HUES48 (cell line): ENCODE measurements around the gene ENG.

Experiments used
- H3K27ac ChIP-seq: one replicate; pipeline ENCODE4 v1.7.0; 2013; ENCODE audit warnings: low read depth, low read length, inconsistent platforms
- H3K27me3 ChIP-seq: 2 replicates; pipeline ENCODE4 v1.6.1; 2013; ENCODE audit warnings: mild to moderate bottlenecking, low read length; ENCODE audit not compliant: control insufficient read depth, insufficient read depth
- H3K36me3 ChIP-seq: 2 replicates; pipeline ENCODE4 v1.6.1; 2013; ENCODE audit warnings: low read length; ENCODE audit not compliant: control insufficient read depth, insufficient read depth
- H3K4me1 ChIP-seq: 2 replicates; pipeline ENCODE4 v1.6.1; 2013; ENCODE audit warnings: mild to moderate bottlenecking, low read length; ENCODE audit not compliant: control insufficient read depth, insufficient read depth
- H3K4me3 ChIP-seq: 2 replicates; pipeline ENCODE4 v1.5.1; 2013; ENCODE audit warnings: mild to moderate bottlenecking, low read depth, low read length
- H3K9ac ChIP-seq: 2 replicates; pipeline ENCODE4 v1.6.1; 2013; ENCODE audit warnings: mild to moderate bottlenecking, low read depth, low read length, moderate library complexity
- H3K9me3 ChIP-seq: 2 replicates; pipeline ENCODE4 v1.6.1; 2013; ENCODE audit warnings: low read length; ENCODE audit not compliant: control insufficient read depth, insufficient read depth

Gene ENG

DNA sequence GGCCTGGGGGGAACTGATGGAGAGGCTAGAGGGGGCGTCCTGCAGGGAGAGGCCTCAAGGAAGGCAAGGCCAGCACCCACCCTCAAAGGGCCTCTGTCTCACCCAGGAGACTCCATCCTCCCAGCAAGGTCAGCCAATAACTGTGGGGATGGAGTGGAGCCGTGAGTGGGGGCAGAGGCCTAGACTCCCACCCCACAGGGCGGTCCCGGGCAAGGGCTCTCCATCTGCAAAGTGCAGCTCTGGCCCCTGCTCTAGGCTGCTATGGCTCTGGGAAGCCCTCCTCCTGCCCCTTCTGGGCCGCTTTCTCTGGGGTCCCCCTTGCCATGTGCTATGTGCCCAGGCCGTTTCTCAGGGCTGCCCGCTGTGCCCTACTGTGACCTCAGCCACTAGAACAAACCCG is 37.7 kb downstream of the ENG start:
- H3K9me3 ChIP-seq: no peaks in the 10 kb centered on the region
- H3K9ac ChIP-seq: no peak overlapping the region
- no peaks in the 10 kb centered on the region for H3K27me3 ChIP-seq
- H3K4me3 ChIP-seq: no peak overlapping the region
- no peaks in the 10 kb centered on the region for H3K4me1 ChIP-seq
- H3K27ac ChIP-seq: no peak overlapping the region
- H3K36me3 ChIP-seq: peaks cover 28% of the 10 kb centered on the region

DNA sequence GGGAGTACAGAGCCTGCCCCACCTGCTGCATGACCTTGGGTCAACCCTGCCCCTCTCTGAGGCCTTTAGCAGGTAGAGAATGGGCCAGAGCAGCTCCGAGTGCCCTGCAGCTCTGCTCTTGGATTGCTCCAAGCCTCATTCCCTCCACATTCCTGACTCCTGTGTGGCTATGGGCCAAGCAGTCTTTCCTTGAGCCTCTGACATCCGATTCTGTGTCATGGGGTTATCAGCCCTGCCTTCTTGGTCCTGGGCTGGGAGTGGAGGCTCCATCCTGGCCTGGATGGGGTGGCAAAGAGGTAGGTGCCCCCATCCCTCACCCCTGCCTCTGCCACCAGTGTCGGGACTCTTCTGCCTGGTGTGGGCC is 38.1 kb downstream of the ENG start:
- Histone ChIP-seq H3K27me3 (no peaks in the 10 kb centered on the region), H3K9me3 (no peaks in the 10 kb centered on the region), H3K9ac (no peak overlapping the region), H3K4me1 (no peaks in the 10 kb centered on the region), H3K36me3 (peaks cover 30% of the 10 kb centered on the region), H3K27ac (no peak overlapping the region), H3K4me3 (no peak overlapping the region)

DNA sequence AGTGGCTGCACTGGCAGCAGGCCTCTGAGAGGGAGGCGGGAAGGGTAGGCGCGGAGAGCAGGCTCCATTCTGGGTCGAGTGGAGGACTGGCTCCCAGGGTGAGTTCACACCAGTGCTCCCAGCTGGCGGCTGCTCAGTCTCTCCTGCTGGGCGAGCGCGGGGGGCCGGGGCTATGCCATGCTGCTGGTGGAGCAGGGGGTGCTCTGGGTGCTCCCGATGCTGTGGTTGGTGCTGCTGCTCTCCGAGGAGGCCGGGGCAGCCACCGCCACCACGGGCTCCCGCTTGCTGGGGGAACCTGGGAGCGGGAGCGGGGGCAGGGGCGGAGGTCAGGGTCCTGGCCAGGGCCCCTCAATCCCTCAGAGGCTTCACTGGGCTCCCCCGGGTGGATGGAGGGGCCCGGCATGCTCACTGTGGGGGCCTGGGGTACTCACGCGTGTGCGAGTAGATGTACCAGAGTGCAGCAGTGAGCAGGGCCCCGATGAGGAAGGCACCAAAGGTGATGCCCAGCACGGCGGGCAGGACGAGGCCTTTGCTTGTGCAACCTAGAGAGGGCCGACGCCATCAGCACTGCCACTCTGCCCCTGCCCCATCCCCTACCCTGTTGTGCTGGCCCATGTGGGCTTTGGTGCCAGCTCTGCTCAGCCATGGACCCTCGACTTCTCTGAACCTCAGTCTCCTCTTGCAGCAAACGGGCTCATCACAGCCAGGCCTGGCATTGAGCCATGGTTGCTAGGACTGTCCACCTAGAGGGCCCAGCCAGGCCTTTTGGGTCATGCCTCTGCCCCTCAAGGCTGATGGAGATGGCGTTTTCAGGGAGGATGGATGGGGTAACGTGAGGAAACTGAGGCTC is 38.7 kb downstream of the ENG start:
- Histone ChIP-seq H3K27me3 (no peaks in the 10 kb centered on the region), H3K4me1 (no peaks in the 10 kb centered on the region), H3K36me3 (peaks cover 30% of the 10 kb centered on the region), H3K9me3 (no peaks in the 10 kb centered on the region), H3K27ac (no peak overlapping the region), H3K4me3 (no peak overlapping the region), H3K9ac (no peak overlapping the region)

DNA sequence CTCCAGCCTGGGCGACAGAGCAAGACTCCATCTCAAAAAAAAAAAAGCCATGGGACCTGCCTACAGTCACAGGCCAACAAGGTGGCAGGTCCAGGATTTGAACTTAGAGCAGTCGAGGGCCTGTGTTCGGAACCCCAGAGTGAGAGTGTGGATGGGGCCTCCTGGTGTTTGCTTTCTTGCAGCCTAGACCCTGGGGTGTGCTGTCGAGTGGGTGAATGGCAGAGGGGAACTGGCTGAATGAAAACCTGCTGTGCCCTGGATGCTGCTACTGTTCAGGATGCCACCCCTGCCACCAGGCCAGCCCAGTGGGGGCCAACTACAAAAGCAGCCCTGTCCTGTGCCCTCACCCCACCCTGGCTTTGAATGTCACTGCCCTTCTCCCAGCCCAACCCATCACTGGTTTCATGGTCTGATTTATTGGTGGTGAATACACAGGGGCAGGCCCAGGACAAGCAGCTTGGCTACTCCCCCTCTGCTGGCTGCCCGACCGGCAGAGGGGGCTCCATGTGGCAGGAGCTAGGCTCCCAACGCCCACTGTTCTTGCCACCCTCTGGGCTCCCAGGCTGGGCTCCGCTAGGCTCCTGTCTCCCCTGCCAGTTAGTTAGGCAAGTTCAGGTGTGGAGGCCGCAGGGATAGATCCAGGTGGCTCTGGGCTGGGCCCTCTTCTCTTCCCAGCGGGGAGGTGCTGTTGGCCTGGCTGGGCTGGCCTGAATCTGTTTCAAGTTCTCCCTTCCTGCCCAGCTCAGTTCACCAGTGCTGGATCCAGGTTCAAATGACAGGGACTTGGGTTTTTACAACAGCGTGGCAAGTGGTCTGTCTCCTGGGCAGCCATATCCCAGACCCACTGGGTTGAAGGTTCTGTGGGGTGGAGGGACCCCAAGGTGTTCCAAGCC is 39.6 kb downstream of the ENG start:
- Histone ChIP-seq H3K27ac (no peak overlapping the region), H3K4me3 (no peak overlapping the region), H3K9ac (no peak overlapping the region), H3K27me3 (no peaks in the 10 kb centered on the region), H3K9me3 (no peaks in the 10 kb centered on the region), H3K36me3 (peaks cover 36% of the 10 kb centered on the region), H3K4me1 (peaks cover 5% of the 10 kb centered on the region; the same call in 1 of the 2 replicates)

GRCh38 chr9:127813686-127814226 is 40.7 kb downstream of the ENG start:
- Histone ChIP-seq H3K9me3 (no peaks in the 10 kb centered on the region), H3K27me3 (no peaks in the 10 kb centered on the region), H3K36me3 (peaks cover 38% of the 10 kb centered on the region), H3K9ac (no peak overlapping the region), H3K4me1 (peaks cover 5% of the 10 kb centered on the region; the same call in 1 of the 2 replicates), H3K27ac (no peak overlapping the region), H3K4me3 (no peak overlapping the region)

GRCh38 chr9:127812936-127813675 is 41.4 kb downstream of the ENG start:
- peaks cover 45% of the 10 kb centered on the region for H3K36me3 ChIP-seq
- H3K9me3 ChIP-seq: no peaks in the 10 kb centered on the region
- no peak overlapping the region for H3K9ac ChIP-seq
- H3K4me1 ChIP-seq: peaks cover 5% of the 10 kb centered on the region; the same call in 1 of the 2 replicates
- no peak overlapping the region for H3K4me3 ChIP-seq
- no peak overlapping the region for H3K27ac ChIP-seq
- no peaks in the 10 kb centered on the region for H3K27me3 ChIP-seq

GRCh38 chr9:127812011-127812410 is 42.4 kb downstream of the ENG start:
- Histone ChIP-seq H3K36me3 (peaks cover 54% of the 10 kb centered on the region), H3K4me3 (no peak overlapping the region), H3K27ac (no peak overlapping the region), H3K4me1 (peaks cover 5% of the 10 kb centered on the region; the same call in 1 of the 2 replicates), H3K27me3 (no peaks in the 10 kb centered on the region), H3K9me3 (no peaks in the 10 kb centered on the region), H3K9ac (no peak overlapping the region)

DNA sequence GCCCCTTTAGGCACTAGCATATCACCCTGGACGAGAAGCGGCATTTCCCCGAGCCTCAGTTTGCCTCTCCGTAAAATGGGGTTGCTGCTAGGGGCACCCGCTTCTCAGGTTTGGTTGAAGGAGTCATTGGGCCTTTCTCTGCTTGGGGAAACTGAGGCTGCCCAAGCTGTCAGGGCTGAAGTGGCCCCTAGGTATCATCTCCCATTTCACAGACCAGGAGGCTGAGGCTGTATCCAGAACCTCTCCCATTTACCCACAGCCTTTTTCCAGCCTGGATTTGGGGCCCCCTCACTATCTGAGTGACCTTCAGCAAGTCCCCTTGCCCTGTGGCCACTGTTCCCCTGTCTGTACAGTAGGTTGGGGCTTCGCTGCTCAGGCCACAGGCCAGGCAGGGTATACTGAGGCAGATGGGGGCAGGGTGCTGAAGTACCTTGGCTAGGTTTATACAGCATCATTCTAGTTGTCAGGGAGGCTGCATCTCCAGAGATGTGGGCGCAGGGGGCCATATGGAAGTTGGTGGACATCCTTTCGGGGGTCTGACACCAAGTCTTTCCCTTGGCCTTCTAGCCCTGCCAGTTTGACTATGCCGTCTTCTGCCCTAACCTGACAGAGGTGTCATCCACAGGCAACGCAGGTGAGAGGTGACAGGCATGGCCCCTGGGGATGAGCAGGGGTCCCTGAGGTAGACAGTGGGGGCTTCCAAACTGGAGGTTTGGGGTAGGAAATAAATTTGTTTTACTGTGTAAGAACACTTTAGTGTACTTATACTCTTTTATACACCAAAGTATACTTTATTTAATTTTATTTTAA is 43.9 kb downstream of the ENG start:
- H3K4me3 ChIP-seq: no peak overlapping the region
- H3K27me3 ChIP-seq: no peaks in the 10 kb centered on the region
- H3K4me1 ChIP-seq: peaks cover 5% of the 10 kb centered on the region; the same call in 1 of the 2 replicates
- H3K27ac ChIP-seq: no peak overlapping the region
- peaks cover 60% of the 10 kb centered on the region for H3K36me3 ChIP-seq
- H3K9me3 ChIP-seq: no peaks in the 10 kb centered on the region
- no peak overlapping the region for H3K9ac ChIP-seq

- peak overlapping the region; percentile 32 for H3K27ac ChIP-seq
- H3K27me3 ChIP-seq: no peaks in the 10 kb centered on the region
- peaks cover 60% of the 10 kb centered on the region for H3K36me3 ChIP-seq
- H3K4me1 ChIP-seq: peaks cover 5% of the 10 kb centered on the region; the same call in 1 of the 2 replicates
- no peaks in the 10 kb centered on the region for H3K9me3 ChIP-seq
- H3K9ac ChIP-seq: no peak overlapping the region
- H3K4me3 ChIP-seq: peak overlapping the region; percentile 46; the same call in 1 of the 2 replicates
Observed at GRCh38 chr9:127809540-127810377, 44.7 kb downstream of the ENG start.
